ENCODE measurements around the gene PLCD3.

Gene PLCD3

GRCh38 chr17:45123076-45123770 lies 9.1 kb downstream of the PLCD3 start:
- Histone ChIP-seq H3K4me3 (replicated peaks; ENCODE audit: insufficient read depth, low read length) (no peak overlapping the region), H3K27ac (replicated peaks) (no peak overlapping the region; the same call in 1 of the 2 replicates), H3K27me3 (ENCODE audit: insufficient read depth, poor library complexity, severe bottlenecking) (no peaks in the 10 kb centered on the region)
- DNase-seq (ENCODE audit: low read depth in 1 of 2, low spot score in 1 of 2) = no peak
- TF ChIP-seq, protein P1, sequence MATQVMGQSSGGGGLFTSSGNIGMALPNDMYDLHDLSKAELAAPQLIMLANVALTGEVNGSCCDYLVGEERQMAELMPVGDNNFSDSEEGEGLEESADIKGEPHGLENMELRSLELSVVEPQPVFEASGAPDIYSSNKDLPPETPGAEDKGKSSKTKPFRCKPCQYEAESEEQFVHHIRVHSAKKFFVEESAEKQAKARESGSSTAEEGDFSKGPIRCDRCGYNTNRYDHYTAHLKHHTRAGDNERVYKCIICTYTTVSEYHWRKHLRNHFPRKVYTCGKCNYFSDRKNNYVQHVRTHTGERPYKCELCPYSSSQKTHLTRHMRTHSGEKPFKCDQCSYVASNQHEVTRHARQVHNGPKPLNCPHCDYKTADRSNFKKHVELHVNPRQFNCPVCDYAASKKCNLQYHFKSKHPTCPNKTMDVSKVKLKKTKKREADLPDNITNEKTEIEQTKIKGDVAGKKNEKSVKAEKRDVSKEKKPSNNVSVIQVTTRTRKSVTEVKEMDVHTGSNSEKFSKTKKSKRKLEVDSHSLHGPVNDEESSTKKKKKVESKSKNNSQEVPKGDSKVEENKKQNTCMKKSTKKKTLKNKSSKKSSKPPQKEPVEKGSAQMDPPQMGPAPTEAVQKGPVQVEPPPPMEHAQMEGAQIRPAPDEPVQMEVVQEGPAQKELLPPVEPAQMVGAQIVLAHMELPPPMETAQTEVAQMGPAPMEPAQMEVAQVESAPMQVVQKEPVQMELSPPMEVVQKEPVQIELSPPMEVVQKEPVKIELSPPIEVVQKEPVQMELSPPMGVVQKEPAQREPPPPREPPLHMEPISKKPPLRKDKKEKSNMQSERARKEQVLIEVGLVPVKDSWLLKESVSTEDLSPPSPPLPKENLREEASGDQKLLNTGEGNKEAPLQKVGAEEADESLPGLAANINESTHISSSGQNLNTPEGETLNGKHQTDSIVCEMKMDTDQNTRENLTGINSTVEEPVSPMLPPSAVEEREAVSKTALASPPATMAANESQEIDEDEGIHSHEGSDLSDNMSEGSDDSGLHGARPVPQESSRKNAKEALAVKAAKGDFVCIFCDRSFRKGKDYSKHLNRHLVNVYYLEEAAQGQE (IDR thresholded peaks at IDR 0.05; ENCODE audit: insufficient replicate concordance, low read depth) = no peak
- TF ChIP-seq SPI1 (IDR thresholded peaks at IDR 0.05; ENCODE audit: borderline replicate concordance, low read depth) (no peak), GABPA (IDR thresholded peaks at IDR 0.05; ENCODE audit: low read depth) (no peak), POLR2AphosphoS5 (IDR thresholded peaks at IDR 0.05; ENCODE audit: low read depth) (no peak)
- TF ChIP-seq, protein P2, sequence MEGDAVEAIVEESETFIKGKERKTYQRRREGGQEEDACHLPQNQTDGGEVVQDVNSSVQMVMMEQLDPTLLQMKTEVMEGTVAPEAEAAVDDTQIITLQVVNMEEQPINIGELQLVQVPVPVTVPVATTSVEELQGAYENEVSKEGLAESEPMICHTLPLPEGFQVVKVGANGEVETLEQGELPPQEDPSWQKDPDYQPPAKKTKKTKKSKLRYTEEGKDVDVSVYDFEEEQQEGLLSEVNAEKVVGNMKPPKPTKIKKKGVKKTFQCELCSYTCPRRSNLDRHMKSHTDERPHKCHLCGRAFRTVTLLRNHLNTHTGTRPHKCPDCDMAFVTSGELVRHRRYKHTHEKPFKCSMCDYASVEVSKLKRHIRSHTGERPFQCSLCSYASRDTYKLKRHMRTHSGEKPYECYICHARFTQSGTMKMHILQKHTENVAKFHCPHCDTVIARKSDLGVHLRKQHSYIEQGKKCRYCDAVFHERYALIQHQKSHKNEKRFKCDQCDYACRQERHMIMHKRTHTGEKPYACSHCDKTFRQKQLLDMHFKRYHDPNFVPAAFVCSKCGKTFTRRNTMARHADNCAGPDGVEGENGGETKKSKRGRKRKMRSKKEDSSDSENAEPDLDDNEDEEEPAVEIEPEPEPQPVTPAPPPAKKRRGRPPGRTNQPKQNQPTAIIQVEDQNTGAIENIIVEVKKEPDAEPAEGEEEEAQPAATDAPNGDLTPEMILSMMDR (IDR thresholded peaks at IDR 0.05; ENCODE audit: insufficient read depth, low read length) = no peak

DNA sequence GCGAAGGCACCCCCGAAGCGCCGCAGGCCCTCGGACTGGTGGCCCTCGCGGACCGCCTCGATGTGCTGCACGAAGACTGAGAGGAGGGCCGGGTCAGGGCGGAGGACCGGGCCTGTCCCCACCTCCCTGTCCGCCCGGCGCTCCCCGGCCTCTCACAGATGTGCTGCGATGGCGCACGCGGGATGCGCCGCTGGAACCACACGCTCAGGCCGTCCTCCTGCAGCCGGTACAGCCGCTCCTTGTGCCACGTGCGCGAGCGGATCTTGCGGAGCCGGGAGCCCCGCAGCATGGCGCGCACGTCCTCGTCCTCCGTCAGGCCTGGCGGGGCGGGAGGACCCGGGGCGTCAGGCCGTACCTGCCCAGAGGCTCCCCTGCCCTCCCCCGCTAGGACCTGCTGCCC lies 11.3 kb downstream of the PLCD3 start:
- no peak for DNase-seq (ENCODE audit: low read depth in 1 of 2, low spot score in 1 of 2)

GRCh38 chr17:45120558-45120957 lies 11.8 kb downstream of the PLCD3 start:
- no peak overlapping the region for H3K4me3 ChIP-seq (replicated peaks; ENCODE audit: insufficient read depth, low read length)
- H3K27ac ChIP-seq (replicated peaks) = no peak overlapping the region
- H3K27me3 ChIP-seq (ENCODE audit: insufficient read depth, poor library complexity, severe bottlenecking) = no peaks in the 10 kb centered on the region
- DNase-seq (ENCODE audit: low read depth in 1 of 2, low spot score in 1 of 2) = no peak
- TF ChIP-seq, protein P1 (IDR thresholded peaks at IDR 0.05; ENCODE audit: insufficient replicate concordance, low read depth) = no peak
- TF ChIP-seq GABPA (IDR thresholded peaks at IDR 0.05; ENCODE audit: low read depth) (no peak), POLR2AphosphoS5 (IDR thresholded peaks at IDR 0.05; ENCODE audit: low read depth) (no peak), SPI1 (IDR thresholded peaks at IDR 0.05; ENCODE audit: borderline replicate concordance, low read depth) (no peak)
- TF ChIP-seq, protein P2 (IDR thresholded peaks at IDR 0.05; ENCODE audit: insufficient read depth, low read length) = no peak

More for the DNA sequence above, 11.3 kb downstream of the PLCD3 start:
- H3K4me3 ChIP-seq (replicated peaks; ENCODE audit: insufficient read depth, low read length) = no peak overlapping the region
- no peak overlapping the region for H3K27ac ChIP-seq (replicated peaks)
- TF ChIP-seq, protein P2 (IDR thresholded peaks at IDR 0.05; ENCODE audit: insufficient read depth, low read length) = no peak
- TF ChIP-seq GABPA (IDR thresholded peaks at IDR 0.05; ENCODE audit: low read depth) = no peak
- TF ChIP-seq, protein P1 (IDR thresholded peaks at IDR 0.05; ENCODE audit: insufficient replicate concordance, low read depth) = no peak
- no peak for TF ChIP-seq POLR2AphosphoS5 (IDR thresholded peaks at IDR 0.05; ENCODE audit: low read depth)
- no peak for TF ChIP-seq SPI1 (IDR thresholded peaks at IDR 0.05; ENCODE audit: borderline replicate concordance, low read depth)
- no peaks in the 10 kb centered on the region for H3K27me3 ChIP-seq (ENCODE audit: insufficient read depth, poor library complexity, severe bottlenecking)
